Ammon's horn (tissue), 1 donor: ENCODE results near the gene CLEC4F.
A peak's percentile ranks its signal among the peaks of the same experiment; 100 is the strongest.

Experiments
- DNase-seq: peaks from one replicate; pipeline ENCODE4 v3.0.0-alpha.2; 2016; ENCODE audit warnings: low spot score

The CLEC4F gene

DNA sequence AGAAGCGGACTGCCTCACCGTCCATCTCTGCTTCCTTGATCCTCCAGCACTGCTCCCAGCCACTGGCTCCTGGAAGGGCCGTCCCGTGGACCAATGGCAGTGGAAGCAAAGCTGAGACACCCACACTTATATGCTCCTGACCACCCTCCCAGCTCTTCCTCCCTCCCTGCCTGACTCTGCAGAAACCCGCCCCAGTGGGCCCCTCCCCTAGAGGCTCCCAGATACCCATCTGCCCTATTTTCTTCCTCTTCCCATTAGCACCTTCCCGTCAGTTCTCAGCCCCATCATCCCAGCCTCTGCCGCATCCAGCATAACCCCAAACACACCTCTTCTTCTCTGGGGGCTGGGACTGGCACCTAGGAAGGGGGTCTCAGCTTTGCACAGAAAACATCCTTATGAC lies at the start of gene CLEC4F:
Gene CLEC4F, minus strand, starts transcription at position 101 of the 400 bp plus-strand sequence. Its CDS starts 76 bp downstream, at position 25.
- DNase-seq, result no peak

GRCh38 chr2:70868970-70869369 lies 48.6 kb upstream of the CLEC4F start:
- no peak for DNase-seq

DNA sequence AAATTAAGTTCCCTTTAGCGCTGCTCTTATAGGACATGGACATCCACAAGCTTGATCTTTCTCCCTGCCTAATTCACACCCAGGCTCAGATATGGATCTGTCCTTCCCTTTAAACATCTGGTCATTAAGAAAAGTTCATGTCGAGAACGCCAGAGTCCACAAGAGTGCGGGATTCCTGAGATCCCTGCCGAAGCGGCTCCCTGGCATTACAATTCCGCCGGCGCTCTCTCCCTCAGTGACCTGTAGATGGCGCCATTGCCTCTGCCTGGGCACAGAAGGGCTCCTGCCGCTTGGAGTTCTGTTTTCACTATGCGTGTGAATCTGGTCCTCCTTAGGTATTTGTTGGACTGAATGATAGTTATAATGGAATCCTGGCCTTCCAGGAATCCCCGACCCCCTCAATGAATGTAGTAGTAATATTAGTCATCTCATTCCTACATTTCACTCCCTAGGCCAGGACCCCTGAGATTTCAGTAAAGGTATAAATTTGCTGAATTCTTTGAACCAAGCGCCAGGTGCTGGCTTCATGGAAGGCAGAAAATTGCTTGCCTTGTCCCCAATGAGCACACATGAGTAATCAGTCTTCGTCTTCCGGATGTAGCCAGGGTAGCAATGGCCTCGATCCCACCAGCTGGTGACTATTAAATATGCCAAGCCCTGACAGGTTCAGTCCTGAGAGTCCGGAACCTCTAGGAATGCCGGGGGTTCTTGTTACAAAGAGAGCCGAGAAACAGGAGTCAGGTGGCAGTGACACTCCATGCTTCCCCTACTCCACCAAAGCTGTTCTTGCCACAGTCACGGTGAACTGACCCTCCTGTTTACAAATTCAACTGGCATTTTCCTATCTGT lies 41.6 kb upstream of the CLEC4F start:
- DNase-seq, result peak; percentile 86

- DNase-seq, result no peak
Measured at GRCh38 chr2:70855667-70856066, 35.3 kb upstream of the CLEC4F start.

DNA sequence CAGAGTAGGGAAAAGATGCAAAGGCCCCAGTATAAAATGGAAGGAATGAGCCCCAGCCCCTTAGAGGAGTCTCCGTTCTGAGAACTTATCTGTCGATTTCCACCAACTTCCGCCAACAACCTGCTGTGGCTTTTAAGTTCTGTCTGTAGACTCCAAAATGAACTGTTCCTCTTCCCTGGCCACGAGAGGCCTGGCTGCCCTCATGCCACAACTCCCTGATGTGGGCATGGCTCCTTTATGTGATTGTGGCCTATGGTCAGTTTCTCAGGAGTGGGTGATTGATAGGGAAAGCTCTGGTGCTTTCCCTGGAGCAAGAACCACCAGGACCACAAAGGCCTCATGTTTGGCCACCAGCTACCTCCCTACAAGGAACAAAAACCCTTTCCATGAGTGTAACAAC lies 34.0 kb upstream of the CLEC4F start:
- DNase-seq, result peak; percentile 73

DNA sequence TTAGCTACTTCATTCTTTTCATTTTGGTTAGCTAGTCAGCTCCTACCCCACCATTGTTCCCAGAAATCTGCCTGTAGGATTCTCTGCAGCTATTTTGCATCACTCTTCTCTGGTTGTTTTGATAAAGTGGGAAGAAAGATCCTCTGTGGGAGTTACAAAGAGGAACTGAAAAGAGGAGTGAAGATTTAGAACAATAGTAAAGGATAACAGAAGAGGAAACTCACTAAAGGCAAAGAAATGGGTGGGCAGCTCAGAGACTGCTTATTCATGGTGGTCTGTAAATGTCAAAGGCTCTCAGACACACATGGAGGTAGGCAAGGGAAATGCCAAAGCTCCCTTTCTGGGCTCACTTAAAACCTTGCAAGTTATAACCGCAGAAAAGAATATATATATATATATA lies 32.4 kb upstream of the CLEC4F start:
- no peak for DNase-seq

DNA sequence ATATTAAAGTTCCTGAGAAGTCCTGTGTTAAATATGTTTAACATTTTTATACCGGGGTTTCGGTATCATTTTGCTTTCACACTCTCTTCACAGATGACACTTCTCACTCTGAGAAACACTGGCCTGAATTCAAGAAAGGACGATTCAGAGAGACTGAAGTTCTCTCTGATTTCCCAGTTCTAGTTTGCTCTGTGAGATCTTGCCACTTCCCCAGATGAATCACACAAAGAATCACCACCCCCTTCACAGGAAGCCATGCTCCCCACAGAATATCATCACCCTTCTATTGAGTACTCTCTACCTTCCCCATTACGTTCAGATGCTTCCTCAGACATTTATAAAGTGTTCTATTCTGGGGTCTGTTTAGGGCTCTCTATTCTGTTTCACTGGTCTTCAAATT lies 31.3 kb upstream of the CLEC4F start:
- DNase-seq, result peak; percentile 54

- peak; percentile 78 for DNase-seq
Measured at GRCh38 chr2:70850925-70851324, 30.5 kb upstream of the CLEC4F start.

DNA sequence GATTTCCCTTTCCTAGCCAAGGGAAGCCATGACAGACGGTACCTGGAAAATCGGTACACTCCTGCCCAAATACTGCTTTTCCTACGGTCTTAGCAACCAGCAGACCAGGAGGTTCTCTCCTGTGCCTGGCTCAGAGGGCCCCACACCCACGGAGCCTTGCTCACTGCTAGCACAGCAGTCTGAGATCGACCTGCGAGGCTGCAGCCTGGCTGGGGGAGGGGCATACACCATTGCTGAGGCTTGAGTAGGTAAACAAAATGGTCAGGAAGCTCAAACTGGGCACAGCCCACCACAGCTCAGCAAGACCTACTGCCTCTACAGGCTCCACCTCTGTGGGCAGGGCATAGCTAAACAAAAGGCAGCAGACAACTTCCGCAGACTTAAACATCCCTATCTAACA lies 22.0 kb upstream of the CLEC4F start:
- DNase-seq, result no peak

- DNase-seq, result no peak
Measured at GRCh38 chr2:70837980-70838925, 17.9 kb upstream of the CLEC4F start.

GRCh38 chr2:70835643-70836042 lies 15.2 kb upstream of the CLEC4F start, which contains the start of gene CD207:
CD207 (minus strand) TSS chr2:70835816; CDS start chr2:70835776, 40 bp downstream.
- DNase-seq, result no peak

DNA sequence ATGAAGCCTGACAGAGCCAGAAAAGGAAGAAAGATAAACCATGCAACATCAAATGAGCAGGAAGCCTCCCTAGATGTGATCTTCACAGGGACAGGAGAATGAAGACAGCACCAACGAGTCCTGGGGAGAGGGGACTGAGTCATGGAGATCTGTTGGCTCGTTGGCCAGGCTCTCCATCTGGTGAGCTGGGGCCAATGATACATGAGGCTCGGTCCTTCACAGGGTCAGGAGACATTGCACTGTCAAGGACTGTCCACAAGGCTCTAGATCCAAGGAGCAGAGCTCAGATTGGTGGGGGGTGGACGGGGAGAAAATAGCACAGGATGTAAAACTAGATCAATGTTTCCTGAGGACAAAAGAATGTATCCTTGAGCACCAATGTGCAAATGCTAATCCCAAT lies 14.5 kb upstream of the CLEC4F start:
- no peak for DNase-seq

DNA sequence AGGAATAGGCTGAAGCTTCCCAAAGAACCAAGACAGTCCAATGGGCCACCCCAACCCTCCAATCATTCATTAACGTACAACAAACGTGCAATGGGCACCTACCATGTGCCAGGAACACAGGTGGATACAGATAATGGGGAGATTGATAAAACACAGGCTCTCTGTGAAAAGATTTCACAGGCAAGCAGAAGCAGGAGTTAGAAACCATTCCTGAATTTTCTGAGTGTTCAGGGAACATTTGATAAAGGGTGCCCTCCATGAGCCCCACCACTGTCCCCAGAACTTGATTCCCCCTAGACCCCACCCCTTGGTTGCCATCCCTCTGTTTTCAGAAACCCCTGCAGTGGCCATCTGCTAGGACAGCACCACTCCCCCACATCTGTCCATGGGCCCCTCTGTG lies 13.7 kb upstream of the CLEC4F start:
- DNase-seq, result no peak

GRCh38 chr2:70833246-70833645 lies 12.8 kb upstream of the CLEC4F start:
- no peak for DNase-seq

GRCh38 chr2:70832386-70832785 lies 12.0 kb upstream of the CLEC4F start:
- DNase-seq, result no peak

- no peak for DNase-seq
Measured at GRCh38 chr2:70831861-70832260, 11.5 kb upstream of the CLEC4F start.

- no peak for DNase-seq
Measured at GRCh38 chr2:70830366-70830765, 10.0 kb upstream of the CLEC4F start.

- DNase-seq, result no peak
Measured at GRCh38 chr2:70829916-70830315, 9.5 kb upstream of the CLEC4F start.

DNA sequence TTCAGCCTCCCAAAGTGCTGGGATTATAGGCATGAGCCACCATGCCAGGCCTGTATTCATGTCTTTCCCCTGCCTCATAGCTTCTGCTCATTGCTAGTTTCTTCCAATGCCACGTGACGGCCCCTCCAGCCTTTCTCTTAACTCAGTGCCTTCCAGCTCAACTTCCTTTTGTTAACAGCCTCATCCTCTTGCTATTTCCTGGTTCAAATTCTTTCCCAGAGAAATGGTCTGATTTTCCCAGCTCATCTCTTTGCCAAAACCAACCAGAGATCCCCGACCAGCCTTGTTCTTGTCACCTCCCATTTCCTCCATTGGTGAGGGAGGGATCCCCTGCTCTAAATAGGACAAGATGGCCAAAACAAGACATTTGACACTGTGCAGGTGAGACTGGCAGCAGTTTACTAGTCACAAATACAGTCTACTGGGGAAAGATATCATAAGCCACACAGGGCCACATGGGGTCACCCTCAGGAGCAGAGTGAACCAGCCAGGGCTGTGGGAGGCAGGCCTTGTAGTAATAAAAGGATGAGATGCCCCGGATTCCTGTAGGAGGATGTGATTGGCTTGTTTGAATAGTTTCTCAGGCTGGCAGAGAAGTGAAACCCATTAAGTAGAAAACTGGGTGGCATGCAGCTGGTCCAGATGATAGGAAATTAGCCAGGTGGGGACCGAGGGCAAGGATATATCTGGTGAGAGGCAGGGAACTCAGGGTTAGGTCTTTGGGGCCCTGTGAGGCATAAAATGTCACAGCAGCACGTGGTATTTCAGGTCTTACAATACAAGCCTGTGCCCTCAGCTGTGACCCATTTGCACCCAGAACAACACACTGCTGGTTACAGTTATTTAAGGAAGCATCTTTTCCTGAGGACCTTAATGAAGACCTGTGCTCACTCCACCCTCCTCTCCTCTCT lies 8.8 kb upstream of the CLEC4F start:
- no peak for DNase-seq

- DNase-seq, result no peak
Measured at GRCh38 chr2:70828115-70828514, 7.7 kb upstream of the CLEC4F start.

- no peak for DNase-seq
Measured at GRCh38 chr2:70827388-70827787, 7.0 kb upstream of the CLEC4F start.
